HCT116 (cell line): ENCODE measurements around the gene B3GALNT1. TPM values are rescaled to one million over a fixed set of nuclear protein-coding genes. Genes with fewer than 3 reads are reported as not detected.

Experiments
- ATAC-seq: fragments of 200-7000 bp; cut with Tn5 transposase; 2 replicates; pipeline ENCODE4 v1.9.1; 2020; ENCODE audit warnings: mild to moderate bottlenecking, moderate library complexity
- BruUV-seq: library from RNA; stranded (reverse); fragments of 400-500 nt; replicated peaks from 2 replicates; lab custom pipeline; 2021; lab: Mats Ljungman, UMichigan
- CTCF ChIA-PET: fragments of 300-600 bp; sonication (Branson Sonifier 250); formaldehyde crosslinking; loops from one replicate; lab custom pipeline; 2021; ENCODE audit warnings: antibody characterized with exemption; lab: Charles Lee
- POLR2A ChIA-PET: fragments of 300-600, 350-600 bp; sonication (Branson Sonifier 250); formaldehyde crosslinking; loops from one replicate; lab custom pipeline; 2021; ENCODE audit warnings: antibody characterized with exemption; lab: Charles Lee
- RAD21 ChIA-PET, 2 experiments: fragments of 300-600 bp; sonication (Branson Sonifier 250); formaldehyde crosslinking; loops; one replicate each; lab custom pipeline; 2023; ENCODE audit warnings: low total read pairs in 2 of 2; ENCODE audit not compliant: uncharacterized antibody in 2 of 2, unreplicated experiment in 2 of 2, low non-redundant PET in 1 of 2; lab: Charles Lee
- DNase-seq: peaks from one replicate; pipeline ENCODE4 v3.0.0-alpha.2; 2010; ENCODE audit warnings: low read depth, low spot score
- H2AFZ ChIP-seq: fragments of 200-600 bp; shearing (Covaris generic), sonication (generic); 2 replicates; pipeline ENCODE4 v1.6.1; 2017; ENCODE audit warnings: low read depth, mixed run types, mixed read lengths, antibody characterized with exemption, low read length; ENCODE audit not compliant: poor library complexity, severe bottlenecking
- H3K27ac ChIP-seq: 2 replicates; pipeline ENCODE4 v1.5.1; 2012; ENCODE audit warnings: low read depth, low read length
- H3K27me3 ChIP-seq: fragments of 200-600 bp; sonication (generic); 2 replicates; pipeline ENCODE4 v1.6.1; 2016; ENCODE audit warnings: mixed run types, low read length, mixed read lengths; ENCODE audit not compliant: insufficient read depth
- H3K36me3 ChIP-seq, 2 experiments: fragments of 200-500 bp in 1 of 2; fragments of 200-600 bp in 1 of 2; sonication (Bioruptor generic) in 1 of 2; sonication (generic) in 1 of 2; 2 replicates each; pipeline versions ENCODE4 v1.5.1 to v1.6.1; 2014 to 2016; ENCODE audit warnings: low read length in 2 of 2, inconsistent platforms in 1 of 2, mixed read lengths in 1 of 2, mixed run types in 1 of 2; ENCODE audit not compliant: insufficient read depth in 2 of 2, control insufficient read depth in 1 of 2
- H3K4me1 ChIP-seq, 2 experiments: fragments of 200-600 bp in 1 of 2; sonication (generic) in 1 of 2; 2 replicates each; pipeline versions ENCODE4 v1.5.1 to v1.6.1; 2012 to 2017; ENCODE audit warnings: low read length in 2 of 2, inconsistent platforms in 1 of 2, mild to moderate bottlenecking in 1 of 2, mixed read lengths in 1 of 2, mixed run types in 1 of 2, moderate library complexity in 1 of 2; ENCODE audit not compliant: insufficient read depth in 2 of 2, control insufficient read depth in 1 of 2
- H3K4me2 ChIP-seq: fragments of 200-600 bp; sonication (generic); 2 replicates; pipeline ENCODE4 v1.6.1; 2017; ENCODE audit warnings: mixed run types, low read length, mixed read lengths
- H3K4me3 ChIP-seq, 2 experiments: fragments of 200-600 bp in 1 of 2; sonication (generic) in 1 of 2; replicated peaks in 1 of 2; 2 replicates each; pipeline ENCODE4 v1.5.1; 2011 to 2016; ENCODE audit warnings: low read length in 2 of 2, control low read depth in 1 of 2, low read depth in 1 of 2, mild to moderate bottlenecking in 1 of 2, mixed read lengths in 1 of 2, mixed run types in 1 of 2
- H3K79me2 ChIP-seq: fragments of 200-600 bp; sonication (generic); 2 replicates; pipeline ENCODE4 v1.6.1; 2017; ENCODE audit warnings: mild to moderate bottlenecking, mixed run types, low read length, moderate library complexity, mixed read lengths; ENCODE audit not compliant: insufficient read depth
- H3K9ac ChIP-seq: fragments of 200-600 bp; sonication (generic); 2 replicates; pipeline ENCODE4 v1.6.1; 2016; ENCODE audit warnings: low read length, mixed read lengths
- H3K9me2 ChIP-seq: fragments of 200-600 bp; sonication (generic), shearing (Covaris generic); 2 replicates; pipeline ENCODE4 v1.6.1; 2017; ENCODE audit warnings: mixed run types, mild to moderate bottlenecking, moderate library complexity; ENCODE audit not compliant: insufficient read depth
- H3K9me3 ChIP-seq, 2 experiments: fragments of 200-500 bp in 1 of 2; fragments of 200-600 bp in 1 of 2; sonication (Bioruptor generic) in 1 of 2; sonication (generic) in 1 of 2; 2 replicates each; pipeline ENCODE4 v1.6.1; 2014 to 2017; ENCODE audit warnings: low read length in 2 of 2, mixed read lengths in 2 of 2, inconsistent platforms in 1 of 2, low read depth in 1 of 2, mild to moderate bottlenecking in 1 of 2, mixed run types in 1 of 2, moderate library complexity in 1 of 2; ENCODE audit not compliant: control insufficient read depth in 1 of 2, insufficient read depth in 1 of 2
- H4K20me1 ChIP-seq: fragments of 200-600 bp; sonication (generic), shearing (Covaris generic); 2 replicates; pipeline ENCODE4 v1.6.1; 2017; ENCODE audit warnings: mixed run types, mild to moderate bottlenecking, moderate library complexity; ENCODE audit not compliant: insufficient read depth
- EZH2phosphoT487 ChIP-seq: fragments of 200-600 bp; IDR thresholded peaks from 2 replicates; pipeline ENCODE4 v1.6.1; 2018; ENCODE audit warnings: antibody characterized with exemption, borderline replicate concordance
- SRF ChIP-seq: IDR thresholded peaks from 2 replicates; pipeline ENCODE4 v1.6.1; 2012; ENCODE audit warnings: low read depth
- ZBTB33 ChIP-seq: IDR thresholded peaks from 2 replicates; pipeline ENCODE4 v1.6.1; 2011; ENCODE audit warnings: mild to moderate bottlenecking, low read length, moderate library complexity; ENCODE audit not compliant: insufficient replicate concordance; ENCODE audit errors: extremely low read depth
- ZNF274 ChIP-seq: fragments of 200-500 bp; sonication (Bioruptor generic); IDR thresholded peaks from 2 replicates; pipeline ENCODE4 v1.6.1; 2014; ENCODE audit warnings: mild to moderate bottlenecking, low read depth, low read length, inconsistent platforms
- intact Hi-C: fragments of 100-400 bp; cut with micrococcal nuclease; formaldehyde crosslinking; loops from 2 replicates; pipeline ENCODE4 v1.10.0; 2022
- total RNA-seq: library from RNA; stranded (reverse); gene quantifications from one replicate; pipeline ENCODE4 v1.2.1, GENCODE V29; 2021; ENCODE audit not compliant: unreplicated experiment
- TF ChIP-seq, protein P1 (sequence below): IDR thresholded peaks from 2 replicates; pipeline ENCODE4 v1.6.1; 2012
- TF ChIP-seq, protein P2 (sequence below): IDR thresholded peaks from 2 replicates; pipeline ENCODE4 v1.6.1; 2012

Gene B3GALNT1
- total RNA-seq, 1 experiment from 2014 or later = 9.6 TPM

- Histone ChIP-seq H3K4me2 (no peak overlapping the region), H3K27ac (no peak overlapping the region), H4K20me1 (no peaks in the 10 kb centered on the region), H3K4me3 (no peak overlapping the region), H3K9ac (no peak overlapping the region), H3K9me3 (no peaks in the 10 kb centered on the region), H3K27me3 (no peaks in the 10 kb centered on the region), H3K4me1 (no peaks in the 10 kb centered on the region), H3K36me3 (no peaks in the 10 kb centered on the region), H3K79me2 (no peaks in the 10 kb centered on the region), H3K9me2 (no peaks in the 10 kb centered on the region), H2AFZ (no peak overlapping the region)
- ChIA-PET POLR2A (no interaction called here), RAD21 (no interaction called here), CTCF (no interaction called here)
- DNase-seq (no peak), ATAC-seq (no peak)
- intact Hi-C loops = no loop called here
- no TSS peak for BruUV-seq
- TF ChIP-seq, protein P1, sequence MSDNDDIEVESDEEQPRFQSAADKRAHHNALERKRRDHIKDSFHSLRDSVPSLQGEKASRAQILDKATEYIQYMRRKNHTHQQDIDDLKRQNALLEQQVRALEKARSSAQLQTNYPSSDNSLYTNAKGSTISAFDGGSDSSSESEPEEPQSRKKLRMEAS = no peak
- TF ChIP-seq SRF (no peak), ZNF274 (no peak)
- TF ChIP-seq, protein P2, sequence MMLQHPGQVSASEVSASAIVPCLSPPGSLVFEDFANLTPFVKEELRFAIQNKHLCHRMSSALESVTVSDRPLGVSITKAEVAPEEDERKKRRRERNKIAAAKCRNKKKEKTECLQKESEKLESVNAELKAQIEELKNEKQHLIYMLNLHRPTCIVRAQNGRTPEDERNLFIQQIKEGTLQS = no peak
Observed at GRCh38 chr3:161082063-161082462, 23.1 kb downstream of the B3GALNT1 start.

DNA sequence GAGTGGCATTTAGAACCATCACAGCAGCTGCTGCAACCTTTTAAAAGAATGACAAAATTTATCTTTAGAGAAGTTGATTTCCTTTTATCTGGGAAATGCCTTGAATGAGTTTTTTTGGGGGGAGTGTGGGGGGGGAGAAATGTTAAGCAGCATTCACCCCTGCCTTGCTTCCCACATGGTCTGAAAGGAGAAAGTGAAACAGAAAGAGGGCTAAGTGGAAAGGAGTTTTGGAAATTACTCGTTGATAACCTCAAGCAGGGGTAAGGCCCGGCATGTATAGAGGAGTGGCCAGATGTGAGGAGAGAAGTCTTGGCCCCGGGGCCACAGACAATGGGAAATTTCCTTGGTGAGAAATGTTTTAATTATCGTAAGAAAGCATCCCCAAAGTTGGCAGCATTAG, 23.5 kb downstream of the B3GALNT1 start:
- DNase-seq = no peak
- POLR2A ChIA-PET = no interaction called here
- no peaks in the 10 kb centered on the region for H3K4me1 ChIP-seq

More for the DNA sequence above, 23.5 kb downstream of the B3GALNT1 start:
- Histone ChIP-seq H3K9ac (no peak overlapping the region), H3K9me2 (no peaks in the 10 kb centered on the region), H3K27me3 (no peaks in the 10 kb centered on the region), H3K79me2 (no peaks in the 10 kb centered on the region), H3K4me3 (no peak overlapping the region), H3K36me3 (no peaks in the 10 kb centered on the region), H3K27ac (no peak overlapping the region), H2AFZ (no peak overlapping the region), H4K20me1 (no peaks in the 10 kb centered on the region), H3K9me3 (no peaks in the 10 kb centered on the region), H3K4me2 (no peak overlapping the region)
- intact Hi-C loops = no loop called here
- RAD21 ChIA-PET = no interaction called here
- TF ChIP-seq ZNF274 = no peak
- TF ChIP-seq EZH2phosphoT487 = no peak
- TF ChIP-seq ZBTB33 = no peak
- no TSS peak for BruUV-seq
- ATAC-seq = no peak
- CTCF ChIA-PET = no interaction called here
